Liver (tissue), 3 donors: ENCODE data around the gene CACNA1C.

ENCODE experiments used
- EGR1 ChIP-seq, 2 donors: IDR thresholded peaks; 2 replicates each; pipeline ENCODE4 v1.6.1; 2016 to 2018; ENCODE audit warnings: antibody characterized with exemption in 2 of 2, low read depth in 2 of 2
- FOXA1 ChIP-seq: IDR thresholded peaks from 2 replicates; pipeline ENCODE4 v1.6.1; 2016; ENCODE audit warnings: antibody characterized with exemption
- JUND ChIP-seq, 2 donors: IDR thresholded peaks; 2 replicates each; pipeline ENCODE4 v1.6.1; 2016; ENCODE audit warnings: antibody characterized with exemption in 2 of 2
- RAD21 ChIP-seq, 2 donors: IDR thresholded peaks; 2 replicates each; pipeline ENCODE4 v1.6.1; 2016; ENCODE audit warnings: antibody characterized with exemption in 2 of 2, mild to moderate bottlenecking in 2 of 2
- SP1 ChIP-seq: IDR thresholded peaks from 2 replicates; pipeline ENCODE4 v1.6.1; 2018; ENCODE audit warnings: antibody characterized with exemption, mild to moderate bottlenecking
- YY1 ChIP-seq: IDR thresholded peaks from 2 replicates; pipeline ENCODE4 v1.6.1; 2016; ENCODE audit warnings: antibody characterized with exemption, mild to moderate bottlenecking
- TF ChIP-seq, protein P1 (sequence below): fragments of 150-350 bp; IDR thresholded peaks from 2 replicates; pipeline ENCODE4 v1.5.1; 2017; ENCODE audit warnings: improper control_type of control experiment, low read depth, low read length; ENCODE audit not compliant: missing input control
- TF ChIP-seq, protein P2 (sequence below): IDR thresholded peaks from 2 replicates; pipeline ENCODE4 v1.6.1; 2016; ENCODE audit warnings: antibody characterized with exemption, mild to moderate bottlenecking
- TF ChIP-seq, protein P3 (sequence below): IDR thresholded peaks from 2 replicates; pipeline ENCODE4 v1.6.1; 2016; ENCODE audit warnings: antibody characterized with exemption
- TF ChIP-seq, protein P4 (sequence below): IDR thresholded peaks from 2 replicates; pipeline ENCODE4 v1.6.1; 2016; ENCODE audit warnings: antibody characterized with exemption
- donor health status: healthy.
- donor health status: healthy.

- TF ChIP-seq FOXA1 (no peak), RAD21 (IDR thresholded peaks at IDR 0.05) (no peak), SP1 (no peak), YY1 (no peak), EGR1 (IDR thresholded peaks at IDR 0.05; ENCODE audit: low read depth in 2 of 2) (no peak), JUND (IDR thresholded peaks at IDR 0.05) (no peak)
- TF ChIP-seq, protein P1, sequence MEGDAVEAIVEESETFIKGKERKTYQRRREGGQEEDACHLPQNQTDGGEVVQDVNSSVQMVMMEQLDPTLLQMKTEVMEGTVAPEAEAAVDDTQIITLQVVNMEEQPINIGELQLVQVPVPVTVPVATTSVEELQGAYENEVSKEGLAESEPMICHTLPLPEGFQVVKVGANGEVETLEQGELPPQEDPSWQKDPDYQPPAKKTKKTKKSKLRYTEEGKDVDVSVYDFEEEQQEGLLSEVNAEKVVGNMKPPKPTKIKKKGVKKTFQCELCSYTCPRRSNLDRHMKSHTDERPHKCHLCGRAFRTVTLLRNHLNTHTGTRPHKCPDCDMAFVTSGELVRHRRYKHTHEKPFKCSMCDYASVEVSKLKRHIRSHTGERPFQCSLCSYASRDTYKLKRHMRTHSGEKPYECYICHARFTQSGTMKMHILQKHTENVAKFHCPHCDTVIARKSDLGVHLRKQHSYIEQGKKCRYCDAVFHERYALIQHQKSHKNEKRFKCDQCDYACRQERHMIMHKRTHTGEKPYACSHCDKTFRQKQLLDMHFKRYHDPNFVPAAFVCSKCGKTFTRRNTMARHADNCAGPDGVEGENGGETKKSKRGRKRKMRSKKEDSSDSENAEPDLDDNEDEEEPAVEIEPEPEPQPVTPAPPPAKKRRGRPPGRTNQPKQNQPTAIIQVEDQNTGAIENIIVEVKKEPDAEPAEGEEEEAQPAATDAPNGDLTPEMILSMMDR: no peak
- TF ChIP-seq, protein P2, sequence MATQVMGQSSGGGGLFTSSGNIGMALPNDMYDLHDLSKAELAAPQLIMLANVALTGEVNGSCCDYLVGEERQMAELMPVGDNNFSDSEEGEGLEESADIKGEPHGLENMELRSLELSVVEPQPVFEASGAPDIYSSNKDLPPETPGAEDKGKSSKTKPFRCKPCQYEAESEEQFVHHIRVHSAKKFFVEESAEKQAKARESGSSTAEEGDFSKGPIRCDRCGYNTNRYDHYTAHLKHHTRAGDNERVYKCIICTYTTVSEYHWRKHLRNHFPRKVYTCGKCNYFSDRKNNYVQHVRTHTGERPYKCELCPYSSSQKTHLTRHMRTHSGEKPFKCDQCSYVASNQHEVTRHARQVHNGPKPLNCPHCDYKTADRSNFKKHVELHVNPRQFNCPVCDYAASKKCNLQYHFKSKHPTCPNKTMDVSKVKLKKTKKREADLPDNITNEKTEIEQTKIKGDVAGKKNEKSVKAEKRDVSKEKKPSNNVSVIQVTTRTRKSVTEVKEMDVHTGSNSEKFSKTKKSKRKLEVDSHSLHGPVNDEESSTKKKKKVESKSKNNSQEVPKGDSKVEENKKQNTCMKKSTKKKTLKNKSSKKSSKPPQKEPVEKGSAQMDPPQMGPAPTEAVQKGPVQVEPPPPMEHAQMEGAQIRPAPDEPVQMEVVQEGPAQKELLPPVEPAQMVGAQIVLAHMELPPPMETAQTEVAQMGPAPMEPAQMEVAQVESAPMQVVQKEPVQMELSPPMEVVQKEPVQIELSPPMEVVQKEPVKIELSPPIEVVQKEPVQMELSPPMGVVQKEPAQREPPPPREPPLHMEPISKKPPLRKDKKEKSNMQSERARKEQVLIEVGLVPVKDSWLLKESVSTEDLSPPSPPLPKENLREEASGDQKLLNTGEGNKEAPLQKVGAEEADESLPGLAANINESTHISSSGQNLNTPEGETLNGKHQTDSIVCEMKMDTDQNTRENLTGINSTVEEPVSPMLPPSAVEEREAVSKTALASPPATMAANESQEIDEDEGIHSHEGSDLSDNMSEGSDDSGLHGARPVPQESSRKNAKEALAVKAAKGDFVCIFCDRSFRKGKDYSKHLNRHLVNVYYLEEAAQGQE: no peak
- TF ChIP-seq, protein P3, sequence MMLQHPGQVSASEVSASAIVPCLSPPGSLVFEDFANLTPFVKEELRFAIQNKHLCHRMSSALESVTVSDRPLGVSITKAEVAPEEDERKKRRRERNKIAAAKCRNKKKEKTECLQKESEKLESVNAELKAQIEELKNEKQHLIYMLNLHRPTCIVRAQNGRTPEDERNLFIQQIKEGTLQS: no peak
- TF ChIP-seq, protein P4, sequence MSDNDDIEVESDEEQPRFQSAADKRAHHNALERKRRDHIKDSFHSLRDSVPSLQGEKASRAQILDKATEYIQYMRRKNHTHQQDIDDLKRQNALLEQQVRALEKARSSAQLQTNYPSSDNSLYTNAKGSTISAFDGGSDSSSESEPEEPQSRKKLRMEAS: no peak
Measured at GRCh38 chr12:2557597-2557996, 504.8 kb downstream of the CACNA1C start.
